Endothelial cell of umbilical vein (primary cell): Measurements from ENCODE around the gene SSBP3.

Source experiments
- EZH2 ChIP-seq: IDR thresholded peaks from 2 replicates; pipeline ENCODE4 v1.6.1; 2012; ENCODE audit warnings: borderline replicate concordance, low read depth, mild to moderate bottlenecking, moderate library complexity, low read length, inconsistent platforms; ENCODE audit not compliant: severe bottlenecking
- FOS ChIP-seq: IDR thresholded peaks from 2 replicates; pipeline ENCODE4 v1.6.1; 2011; ENCODE audit warnings: mild to moderate bottlenecking, low read length, moderate library complexity, borderline replicate concordance; ENCODE audit not compliant: insufficient read depth
- GATA2 ChIP-seq: IDR thresholded peaks from 2 replicates; pipeline ENCODE4 v1.7.0; 2011; ENCODE audit warnings: low read depth, mild to moderate bottlenecking, moderate library complexity, mixed read lengths, low read length; ENCODE audit not compliant: insufficient read length, insufficient read depth
- MAX ChIP-seq: IDR thresholded peaks from 2 replicates; pipeline ENCODE4 v1.6.1; 2011; ENCODE audit not compliant: insufficient read depth, insufficient read length
- MYC ChIP-seq: IDR thresholded peaks from one replicate; pipeline ENCODE4 v1.6.1; 2011; ENCODE audit warnings: mild to moderate bottlenecking, low read depth, low read length
- POLR2A ChIP-seq: IDR thresholded peaks from 2 replicates; pipeline ENCODE4 v1.6.1; 2012; ENCODE audit warnings: low read depth, mild to moderate bottlenecking, control low read depth, low read length
- POLR2AphosphoS5 ChIP-seq: IDR thresholded peaks from 2 replicates; pipeline ENCODE4 v1.6.1; 2012; ENCODE audit warnings: low read depth, mild to moderate bottlenecking, control low read depth, low read length, moderate library complexity; ENCODE audit not compliant: insufficient read depth
- TF ChIP-seq, protein P1 (sequence below), 2 donors: IDR thresholded peaks; 1 replicate in 1 of 2; 2 replicates in 1 of 2; pipeline ENCODE4 v1.5.1; 2011; ENCODE audit warnings: low read length in 2 of 2, mild to moderate bottlenecking in 2 of 2, moderate library complexity in 2 of 2, control low read depth in 1 of 2, inconsistent platforms in 1 of 2, low read depth in 1 of 2; ENCODE audit not compliant: insufficient read depth in 1 of 2; ENCODE audit errors: extremely low read depth in 1 of 2

GRCh38 chr1:54384471-54384870, 21.7 kb downstream of the SSBP3 start:
- TF ChIP-seq, protein P1, sequence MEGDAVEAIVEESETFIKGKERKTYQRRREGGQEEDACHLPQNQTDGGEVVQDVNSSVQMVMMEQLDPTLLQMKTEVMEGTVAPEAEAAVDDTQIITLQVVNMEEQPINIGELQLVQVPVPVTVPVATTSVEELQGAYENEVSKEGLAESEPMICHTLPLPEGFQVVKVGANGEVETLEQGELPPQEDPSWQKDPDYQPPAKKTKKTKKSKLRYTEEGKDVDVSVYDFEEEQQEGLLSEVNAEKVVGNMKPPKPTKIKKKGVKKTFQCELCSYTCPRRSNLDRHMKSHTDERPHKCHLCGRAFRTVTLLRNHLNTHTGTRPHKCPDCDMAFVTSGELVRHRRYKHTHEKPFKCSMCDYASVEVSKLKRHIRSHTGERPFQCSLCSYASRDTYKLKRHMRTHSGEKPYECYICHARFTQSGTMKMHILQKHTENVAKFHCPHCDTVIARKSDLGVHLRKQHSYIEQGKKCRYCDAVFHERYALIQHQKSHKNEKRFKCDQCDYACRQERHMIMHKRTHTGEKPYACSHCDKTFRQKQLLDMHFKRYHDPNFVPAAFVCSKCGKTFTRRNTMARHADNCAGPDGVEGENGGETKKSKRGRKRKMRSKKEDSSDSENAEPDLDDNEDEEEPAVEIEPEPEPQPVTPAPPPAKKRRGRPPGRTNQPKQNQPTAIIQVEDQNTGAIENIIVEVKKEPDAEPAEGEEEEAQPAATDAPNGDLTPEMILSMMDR (IDR thresholded peaks at IDR 0.05; ENCODE audit: extremely low read depth in 1 of 2, insufficient read depth in 1 of 2, low read depth in 1 of 2, low read length in 2 of 2): no peak
- TF ChIP-seq POLR2AphosphoS5 (no peak), POLR2A (no peak), EZH2 (no peak), MAX (no peak), GATA2 (no peak), MYC (no peak), FOS (no peak)
